Mammary epithelial cell (primary cell): Measurements from ENCODE around the gene LRP1-AS.

Source experiments
- EZH2 ChIP-seq: IDR thresholded peaks from 2 replicates; pipeline ENCODE4 v1.6.1; 2012; ENCODE audit warnings: low read length, inconsistent platforms, borderline replicate concordance
- TF ChIP-seq, protein P1 (sequence below), 2 donors: IDR thresholded peaks in 1 of 2; conservative IDR thresholded peaks in 1 of 2; 2 replicates each; pipeline ENCODE4 v1.5.1; 2011 to 2012; ENCODE audit warnings: inconsistent platforms in 2 of 2, low read length in 2 of 2, mild to moderate bottlenecking in 2 of 2, control low read depth in 1 of 2, low read depth in 1 of 2; ENCODE audit not compliant: insufficient read depth in 1 of 2; ENCODE audit errors: extremely low read depth in 1 of 2

DNA sequence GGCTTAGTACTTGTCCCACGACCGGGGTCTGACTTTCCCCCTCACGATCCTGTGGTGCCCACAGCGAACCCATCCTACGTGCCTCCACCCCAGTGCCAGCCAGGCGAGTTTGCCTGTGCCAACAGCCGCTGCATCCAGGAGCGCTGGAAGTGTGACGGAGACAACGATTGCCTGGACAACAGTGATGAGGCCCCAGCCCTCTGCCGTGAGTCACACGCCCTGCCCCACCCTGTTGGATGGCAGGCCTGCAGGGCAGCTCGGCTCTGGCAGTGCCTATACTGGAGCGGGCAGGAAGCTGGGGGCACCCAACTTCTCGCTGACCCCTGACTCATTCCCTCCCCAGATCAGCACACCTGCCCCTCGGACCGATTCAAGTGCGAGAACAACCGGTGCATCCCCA lies 18.3 kb upstream of the LRP1-AS start:
- TF ChIP-seq, protein P1, sequence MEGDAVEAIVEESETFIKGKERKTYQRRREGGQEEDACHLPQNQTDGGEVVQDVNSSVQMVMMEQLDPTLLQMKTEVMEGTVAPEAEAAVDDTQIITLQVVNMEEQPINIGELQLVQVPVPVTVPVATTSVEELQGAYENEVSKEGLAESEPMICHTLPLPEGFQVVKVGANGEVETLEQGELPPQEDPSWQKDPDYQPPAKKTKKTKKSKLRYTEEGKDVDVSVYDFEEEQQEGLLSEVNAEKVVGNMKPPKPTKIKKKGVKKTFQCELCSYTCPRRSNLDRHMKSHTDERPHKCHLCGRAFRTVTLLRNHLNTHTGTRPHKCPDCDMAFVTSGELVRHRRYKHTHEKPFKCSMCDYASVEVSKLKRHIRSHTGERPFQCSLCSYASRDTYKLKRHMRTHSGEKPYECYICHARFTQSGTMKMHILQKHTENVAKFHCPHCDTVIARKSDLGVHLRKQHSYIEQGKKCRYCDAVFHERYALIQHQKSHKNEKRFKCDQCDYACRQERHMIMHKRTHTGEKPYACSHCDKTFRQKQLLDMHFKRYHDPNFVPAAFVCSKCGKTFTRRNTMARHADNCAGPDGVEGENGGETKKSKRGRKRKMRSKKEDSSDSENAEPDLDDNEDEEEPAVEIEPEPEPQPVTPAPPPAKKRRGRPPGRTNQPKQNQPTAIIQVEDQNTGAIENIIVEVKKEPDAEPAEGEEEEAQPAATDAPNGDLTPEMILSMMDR (conservative IDR thresholded peaks at IDR 0.05 in 1 of 2, IDR thresholded peaks at IDR 0.05 in 1 of 2; ENCODE audit: extremely low read depth in 1 of 2, insufficient read depth in 1 of 2, low read depth in 1 of 2, low read length in 2 of 2) = no peak
- no peak for TF ChIP-seq EZH2
